ENCODE results near the gene FKBP1A. TPM values are rescaled to one million over a fixed set of nuclear protein-coding genes. Genes with fewer than 3 reads are reported as not detected.

The FKBP1A gene
- total and polyA plus RNA-seq, 9 donors = 64.7 to 697 (median 154) TPM

GRCh38 chr20:1389703-1390580 lies 2.9 kb downstream of the FKBP1A start:
- Histone ChIP-seq H3K36me3 (no peaks in the 10 kb centered on the region), H3K9me3 (no peaks in the 10 kb centered on the region), H3K4me3 (no peak overlapping the region), H3K4me1 (ENCODE audit: insufficient read depth) (peaks cover 33% of the 10 kb centered on the region), H3K27ac (no peak overlapping the region), H3K27me3 (no peaks in the 10 kb centered on the region)
- TF ChIP-seq, protein P1, sequence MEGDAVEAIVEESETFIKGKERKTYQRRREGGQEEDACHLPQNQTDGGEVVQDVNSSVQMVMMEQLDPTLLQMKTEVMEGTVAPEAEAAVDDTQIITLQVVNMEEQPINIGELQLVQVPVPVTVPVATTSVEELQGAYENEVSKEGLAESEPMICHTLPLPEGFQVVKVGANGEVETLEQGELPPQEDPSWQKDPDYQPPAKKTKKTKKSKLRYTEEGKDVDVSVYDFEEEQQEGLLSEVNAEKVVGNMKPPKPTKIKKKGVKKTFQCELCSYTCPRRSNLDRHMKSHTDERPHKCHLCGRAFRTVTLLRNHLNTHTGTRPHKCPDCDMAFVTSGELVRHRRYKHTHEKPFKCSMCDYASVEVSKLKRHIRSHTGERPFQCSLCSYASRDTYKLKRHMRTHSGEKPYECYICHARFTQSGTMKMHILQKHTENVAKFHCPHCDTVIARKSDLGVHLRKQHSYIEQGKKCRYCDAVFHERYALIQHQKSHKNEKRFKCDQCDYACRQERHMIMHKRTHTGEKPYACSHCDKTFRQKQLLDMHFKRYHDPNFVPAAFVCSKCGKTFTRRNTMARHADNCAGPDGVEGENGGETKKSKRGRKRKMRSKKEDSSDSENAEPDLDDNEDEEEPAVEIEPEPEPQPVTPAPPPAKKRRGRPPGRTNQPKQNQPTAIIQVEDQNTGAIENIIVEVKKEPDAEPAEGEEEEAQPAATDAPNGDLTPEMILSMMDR (IDR thresholded peaks at IDR 0.05) = no peak
- no peak for TF ChIP-seq EP300 (IDR thresholded peaks at IDR 0.05)
- TF ChIP-seq POLR2A (IDR thresholded peaks at IDR 0.05) = no peak
- intact Hi-C loops (cut with DNase I) = loop anchor here (5.0 to 10.0 kb wide), 4 partner anchors 55 to 1065 kb away; partner anchors contain the start of genes SDCBP2 (in 2 of the 4), NSFL1C (in 1 of the 4) and SOX12 (in 1 of the 4)
- no peak for DNase-seq
- WGBS, 3 donors = 38 to 52% (median 45%) methylated on average over 6 of the region's 6 CpGs

GRCh38 chr20:1388741-1389483 lies 3.9 kb downstream of the FKBP1A start:
- no peak for DNase-seq
- intact Hi-C loops (cut with DNase I) = loop anchor here in 1 of 4 donors (10.0 kb wide), 1 partner anchor 1064 kb away; the partner anchor contains the start of gene SOX12
- no peaks in the 10 kb centered on the region for H3K9me3 ChIP-seq
- 55 to 61% (median 56%) methylated on average over 10 of the region's 10 CpGs for WGBS, 3 donors
- no peaks in the 10 kb centered on the region for H3K36me3 ChIP-seq
- no peak overlapping the region for H3K4me3 ChIP-seq
- H3K27me3 ChIP-seq = no peaks in the 10 kb centered on the region
- TF ChIP-seq POLR2A (IDR thresholded peaks at IDR 0.05) = no peak
- TF ChIP-seq, protein P1 (IDR thresholded peaks at IDR 0.05) = no peak
- no peak for TF ChIP-seq EP300 (IDR thresholded peaks at IDR 0.05)
- H3K27ac ChIP-seq = no peak overlapping the region
- H3K4me1 ChIP-seq (ENCODE audit: insufficient read depth) = peaks cover 31% of the 10 kb centered on the region

GRCh38 chr20:1388253-1388652 lies 4.6 kb downstream of the FKBP1A start:
- no peak for DNase-seq
- H3K4me3 ChIP-seq = no peak overlapping the region
- intact Hi-C loops (cut with DNase I) = loop anchor here in 1 of 4 donors (10.0 kb wide), 1 partner anchor 1063 kb away; the partner anchor contains the start of gene SOX12
- H3K4me1 ChIP-seq (ENCODE audit: insufficient read depth) = peaks cover 28% of the 10 kb centered on the region
- no peaks in the 10 kb centered on the region for H3K36me3 ChIP-seq
- H3K27ac ChIP-seq = no peak overlapping the region
- TF ChIP-seq, protein P1 (IDR thresholded peaks at IDR 0.05) = no peak
- TF ChIP-seq POLR2A (IDR thresholded peaks at IDR 0.05) (no peak), EP300 (IDR thresholded peaks at IDR 0.05) (no peak)
- 28 to 43% (median 33%) methylated on average over 6 of the region's 6 CpGs for WGBS, 3 donors
- no peaks in the 10 kb centered on the region for H3K27me3 ChIP-seq
- H3K9me3 ChIP-seq = no peaks in the 10 kb centered on the region

DNA sequence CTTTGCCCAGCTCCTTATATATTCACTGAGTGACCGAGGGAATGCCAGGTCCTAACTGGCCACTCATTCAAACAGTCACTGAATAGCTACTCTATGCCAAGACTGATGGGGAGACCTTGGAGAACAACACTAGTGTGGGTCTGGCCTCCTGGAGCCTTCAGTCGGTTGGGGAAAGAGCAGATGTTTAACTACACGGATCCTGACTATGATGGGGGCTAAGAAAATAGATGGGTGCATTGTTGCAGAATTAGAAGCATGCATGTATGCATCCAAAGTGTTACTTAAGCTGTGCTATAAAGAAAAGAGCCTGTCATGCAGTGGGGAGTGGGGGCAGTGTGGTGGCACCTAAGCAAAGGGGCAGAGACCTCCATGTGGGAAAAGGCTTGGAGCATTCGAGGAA lies 6.5 kb downstream of the FKBP1A start:
- Histone ChIP-seq H3K4me1 (ENCODE audit: insufficient read depth) (peaks cover 28% of the 10 kb centered on the region), H3K4me3 (no peak overlapping the region), H3K9me3 (no peaks in the 10 kb centered on the region), H3K27me3 (no peaks in the 10 kb centered on the region), H3K36me3 (no peaks in the 10 kb centered on the region), H3K27ac (no peak overlapping the region)
- intact Hi-C loops (cut with DNase I) = loop anchor here in 1 of 4 donors (10.0 kb wide), 1 partner anchor 1062 kb away; the partner anchor contains the start of gene SOX12
- TF ChIP-seq POLR2A (IDR thresholded peaks at IDR 0.05) (no peak), EP300 (IDR thresholded peaks at IDR 0.05) (no peak)
- TF ChIP-seq, protein P1 (IDR thresholded peaks at IDR 0.05) = no peak
- WGBS, 3 donors = 81 to 84% (median 84%) methylated on average over 4 of the region's 4 CpGs
- DNase-seq = no peak
